SK-N-SH (cell line): ENCODE measurements around the gene NDUFA12. TPM values are rescaled to one million over a fixed set of nuclear protein-coding genes. Genes with fewer than 3 reads are reported as not detected.

Experiments used
- CTCF ChIA-PET: fragments of 300-600, 350-600 bp; formaldehyde crosslinking; extraction: SDS; loops from one replicate; lab custom pipeline; 2021; lab: Yijun Ruan, JAX
- POLR2A ChIA-PET: fragments of 350-600 bp; sonication (Branson Sonifier 250); formaldehyde crosslinking; extraction: SDS; loops from one replicate; lab custom pipeline; 2020; ENCODE audit warnings: antibody characterized with exemption, inconsistent platforms; lab: Yijun Ruan, JAX
- DNase-seq: peaks from one replicate; pipeline ENCODE4 v3.0.0; 2012
- H2AFZ ChIP-seq: fragments of 200-600 bp; sonication (generic); 2 replicates; pipeline ENCODE4 v1.8.1; 2016; ENCODE audit warnings: antibody characterized with exemption, mild to moderate bottlenecking, low read depth
- H3F3A ChIP-seq: fragments of 200-600 bp; sonication (generic); replicated peaks from 2 replicates; pipeline ENCODE3; 2016; ENCODE audit warnings: antibody characterized with exemption, mild to moderate bottlenecking; ENCODE audit not compliant: insufficient read depth
- H3K27ac ChIP-seq, 2 experiments: fragments of 200-500 bp in 1 of 2; fragments of 200-600 bp in 1 of 2; sonication (Bioruptor generic) in 1 of 2; sonication (generic), shearing (Covaris generic) in 1 of 2; 2 replicates each; pipeline versions ENCODE4 v1.5.1 to v1.6.1; 2014 to 2016; ENCODE audit warnings: low read depth in 2 of 2, inconsistent platforms in 1 of 2, low read length in 1 of 2, mild to moderate bottlenecking in 1 of 2, mixed read lengths in 1 of 2
- H3K27me3 ChIP-seq: fragments of 200-600 bp; sonication (generic), shearing (Covaris generic); 2 replicates; pipeline ENCODE4 v1.6.1; 2016; ENCODE audit warnings: mixed run types; ENCODE audit not compliant: insufficient read depth
- H3K36me3 ChIP-seq, 2 experiments: fragments of 200-500 bp in 1 of 2; fragments of 200-600 bp in 1 of 2; sonication (Bioruptor generic) in 1 of 2; sonication (generic) in 1 of 2; replicated peaks in 1 of 2; 2 replicates each; pipeline versions ENCODE3 to v1.5.1; 2014 to 2016; ENCODE audit warnings: low read length in 1 of 2, mild to moderate bottlenecking in 1 of 2; ENCODE audit not compliant: insufficient read depth in 2 of 2, control insufficient read depth in 1 of 2
- H3K4me1 ChIP-seq, 2 experiments: fragments of 200-500 bp in 1 of 2; fragments of 200-600 bp in 1 of 2; sonication (Bioruptor generic) in 1 of 2; sonication (generic), shearing (Covaris generic) in 1 of 2; 2 replicates each; pipeline versions ENCODE4 v1.5.1 to v1.6.1; 2014 to 2016; ENCODE audit warnings: low read depth in 1 of 2, low read length in 1 of 2, mixed run types in 1 of 2; ENCODE audit not compliant: insufficient read depth in 2 of 2, control insufficient read depth in 1 of 2
- H3K4me2 ChIP-seq: fragments of 200-600 bp; sonication (generic), shearing (Covaris generic); 2 replicates; pipeline ENCODE4 v1.6.1; 2017; ENCODE audit warnings: mixed run types
- H3K4me3 ChIP-seq, 2 experiments: fragments of 200-500 bp in 1 of 2; fragments of 200-600 bp in 1 of 2; sonication (Bioruptor generic) in 1 of 2; sonication (generic), shearing (Covaris generic) in 1 of 2; 2 replicates each; pipeline versions ENCODE4 v1.5.1 to v1.8.1; 2014 to 2016; ENCODE audit warnings: low read depth in 2 of 2, inconsistent platforms in 1 of 2, low read length in 1 of 2, mild to moderate bottlenecking in 1 of 2, mixed read lengths in 1 of 2, moderate library complexity in 1 of 2
- H3K79me2 ChIP-seq: fragments of 200-600 bp; sonication (generic); 2 replicates; pipeline ENCODE4 v1.8.1; 2017; ENCODE audit warnings: mild to moderate bottlenecking; ENCODE audit not compliant: insufficient read depth
- H3K9ac ChIP-seq: fragments of 200-600 bp; sonication (generic); 2 replicates; pipeline ENCODE4 v1.6.1; 2017; ENCODE audit warnings: mixed run types
- H3K9me2 ChIP-seq: fragments of 200-600 bp; sonication (generic); 2 replicates; pipeline ENCODE4 v1.6.1; 2017; ENCODE audit warnings: mixed run types
- H3K9me3 ChIP-seq: fragments of 200-600 bp; sonication (generic); 2 replicates; pipeline ENCODE4 v1.6.1; 2017; ENCODE audit warnings: mixed run types, mild to moderate bottlenecking, moderate library complexity
- H4K20me1 ChIP-seq: fragments of 200-600 bp; sonication (generic); 2 replicates; pipeline ENCODE4 v1.6.1; 2017; ENCODE audit warnings: mild to moderate bottlenecking, mixed run types; ENCODE audit not compliant: insufficient read depth
- CHD2 ChIP-seq: fragments of 150-350 bp; IDR thresholded peaks from 2 replicates; pipeline ENCODE4 v1.6.1; 2018; ENCODE audit warnings: low read length; ENCODE audit not compliant: partially characterized antibody
- CTCF ChIP-seq: fragments of 200-600 bp; sonication (generic); IDR thresholded peaks from 2 replicates; pipeline ENCODE4 v1.6.1; 2017; ENCODE audit warnings: antibody characterized with exemption, mild to moderate bottlenecking, moderate library complexity
- ELF1 ChIP-seq: IDR thresholded peaks from 2 replicates; pipeline ENCODE4 v1.4.0; 2012
- FOXJ3 ChIP-seq: sonication (generic); formaldehyde crosslinking; IDR thresholded peaks from 2 replicates; pipeline ENCODE4 v1.5.1; 2020; ENCODE audit warnings: mild to moderate bottlenecking, missing genetic modification reagents
- GATA2 ChIP-seq: sonication (generic); formaldehyde crosslinking; IDR thresholded peaks from 2 replicates; pipeline ENCODE4 v1.5.0; 2020; ENCODE audit warnings: mild to moderate bottlenecking, missing genetic modification reagents
- MAX ChIP-seq: IDR thresholded peaks from 2 replicates; pipeline ENCODE4 v1.4.0; 2012; ENCODE audit warnings: low read depth
- NRF1 ChIP-seq: IDR thresholded peaks from 2 replicates; pipeline ENCODE4 v1.6.1; 2012; ENCODE audit warnings: low read depth, mild to moderate bottlenecking, low read length
- PBX3 ChIP-seq: IDR thresholded peaks from 2 replicates; pipeline ENCODE4; 2012
- REST ChIP-seq: IDR thresholded peaks from 2 replicates; pipeline ENCODE4 v1.6.1; 2012; ENCODE audit warnings: mild to moderate bottlenecking, low read depth, low read length, moderate library complexity
- RXRA ChIP-seq: IDR thresholded peaks from 2 replicates; pipeline ENCODE4 v1.4.0; 2012; ENCODE audit warnings: low read depth, mild to moderate bottlenecking, borderline replicate concordance
- SMC3 ChIP-seq: IDR thresholded peaks from 2 replicates; pipeline ENCODE4 v1.6.1; 2012; ENCODE audit warnings: low read depth, low read length, improper control_type of control experiment
- TAF1 ChIP-seq: IDR thresholded peaks from 2 replicates; pipeline ENCODE4 v1.6.1; 2012; ENCODE audit warnings: low read depth, mild to moderate bottlenecking, low read length, moderate library complexity, borderline replicate concordance
- USF1 ChIP-seq: IDR thresholded peaks from 2 replicates; pipeline ENCODE4 v1.4.0; 2012; ENCODE audit warnings: low read depth, borderline replicate concordance
- USF2 ChIP-seq: fragments of 150-350 bp; IDR thresholded peaks from 2 replicates; pipeline ENCODE4 v1.6.1; 2017; ENCODE audit warnings: antibody characterized with exemption, low read length, low read depth, borderline replicate concordance
- ZBTB33 ChIP-seq: IDR thresholded peaks from 2 replicates; pipeline ENCODE4 v1.4.0; 2012; ENCODE audit warnings: low read depth, borderline replicate concordance
- WGBS: methylation state at CpG from one replicate; pipeline ENCODE4 v1.1.6; 2017; ENCODE audit warnings: low lambda C conversion rate; 5-methylcytosine and 5-hydroxymethylcytosine counted together
- polyA plus RNA-seq, 3 experiments: library from polyadenylated mRNA; depleted of rRNA; stranded (reverse); fragments of >200 nt; gene quantifications; 2 replicates each; pipeline ENCODE4 v1.2.3, GENCODE V29; 2012

Gene NDUFA12
- polyA plus RNA-seq, 1 of the 3 experiments (the other 2 are of a cell fraction) = 106 TPM

- Histone ChIP-seq H3K4me2 (no peak overlapping the region), H3K9me3 (no peaks in the 10 kb centered on the region), H3K36me3 (no peaks in the 10 kb centered on the region), H3K4me1 (no peaks in the 10 kb centered on the region), H3K9ac (no peak overlapping the region), H2AFZ (no peak overlapping the region), H3K79me2 (no peaks in the 10 kb centered on the region), H3K27ac (no peak overlapping the region), H3K27me3 (no peaks in the 10 kb centered on the region), H3K9me2 (no peaks in the 10 kb centered on the region), H3F3A (no peaks in the 10 kb centered on the region), H3K4me3 (no peak overlapping the region), H4K20me1 (no peaks in the 10 kb centered on the region)
- DNase-seq = no peak
- CTCF ChIA-PET = no interaction called here
- POLR2A ChIA-PET = no interaction called here
- WGBS = 22% methylated on average over 3 of the region's 4 CpGs
- TF ChIP-seq USF2 = no peak
- TF ChIP-seq ZBTB33 = no peak
- TF ChIP-seq GATA2 (CRISPR knock-in tag) = no peak
- no peak for TF ChIP-seq SMC3
- TF ChIP-seq MAX = no peak
- no peak for TF ChIP-seq RXRA
- no peak for TF ChIP-seq NRF1
- TF ChIP-seq ELF1 = no peak
- TF ChIP-seq PBX3 = no peak
- TF ChIP-seq TAF1 = no peak
- TF ChIP-seq USF1 = no peak
- TF ChIP-seq FOXJ3 (CRISPR knock-in tag) = no peak
- no peak for TF ChIP-seq REST
- TF ChIP-seq CTCF = no peak
- no peak for TF ChIP-seq CHD2
Observed at GRCh38 chr12:94922561-94922960, 80.9 kb downstream of the NDUFA12 start.
